Stomach (tissue), 9 donors: ENCODE data around the gene FOXN3. TPM values are rescaled to one million over a fixed set of nuclear protein-coding genes. Genes with fewer than 3 reads are reported as not detected.

Experiments
- DNase-seq, 2 donors: peaks; one replicate each; pipeline versions ENCODE4 v3.0.0 to v3.0.0-alpha.2; 2013 to 2019
- H3K27ac ChIP-seq, 5 donors: fragments of 200-600 bp in 4 of 5; sonication (generic) in 4 of 5; one replicate each; pipeline ENCODE4 v1.5.1; 2013 to 2019; ENCODE audit warnings: mild to moderate bottlenecking in 1 of 5, moderate library complexity in 1 of 5
- H3K27me3 ChIP-seq, 3 donors: fragments of 200-600 bp; sonication (generic); one replicate each; pipeline ENCODE4 v1.5.1; 2017 to 2019; ENCODE audit warnings: mixed run types in 1 of 3
- H3K36me3 ChIP-seq, 4 donors: fragments of 200-600 bp; sonication (generic); 1 replicate in 3 of 4; 2 replicates in 1 of 4; pipeline ENCODE4 v1.5.1; 2016 to 2019
- H3K4me1 ChIP-seq, 4 donors: fragments of 200-600 bp; sonication (generic); one replicate each; pipeline ENCODE4 v1.5.1; 2016 to 2019
- H3K4me3 ChIP-seq, 4 donors: fragments of 200-600 bp; sonication (generic) in 3 of 4; one replicate each; pipeline ENCODE4 v1.5.1; 2016 to 2019; ENCODE audit warnings: mild to moderate bottlenecking in 1 of 4
- H3K9me3 ChIP-seq, 4 donors: fragments of 200-600 bp; sonication (generic); one replicate each; pipeline ENCODE4 v1.5.1; 2016 to 2019
- CTCF ChIP-seq, 7 experiments: fragments of 450-650 bp in 4 of 7; fragments of 200-600 bp in 3 of 7; sonication (generic) in 3 of 7; IDR thresholded peaks; one replicate each; pipeline ENCODE4 v1.5.1; 2016 to 2019; ENCODE audit warnings: antibody characterized with exemption in 7 of 7, control low read depth in 2 of 7, mild to moderate bottlenecking in 1 of 7
- EP300 ChIP-seq: sonication (generic); formaldehyde crosslinking; IDR thresholded peaks from one replicate; pipeline ENCODE4 v1.6.1; 2017; ENCODE audit warnings: antibody characterized with exemption
- POLR2A ChIP-seq, 4 donors: fragments of 450-650 bp; IDR thresholded peaks; one replicate each; pipeline ENCODE4 v1.6.1; 2016; ENCODE audit warnings: antibody characterized with exemption in 4 of 4, control low read depth in 2 of 4, mild to moderate bottlenecking in 1 of 4, moderate library complexity in 1 of 4
- POLR2AphosphoS5 ChIP-seq, 3 donors: sonication (generic); formaldehyde crosslinking; IDR thresholded peaks; one replicate each; pipeline ENCODE4 v1.6.1; 2016; ENCODE audit warnings: antibody characterized with exemption in 3 of 3
- WGBS, 5 donors: extraction: QIAGEN DNeasy Blood & Tissue Kit in 3 of 5; methylation state at CpG; one replicate each; pipeline versions ENCODE4 v1.1.5 to v1.1.7; 2013 to 2018; 5-methylcytosine and 5-hydroxymethylcytosine counted together
- intact Hi-C: fragments of 100-400 bp; cut with DNase I; formaldehyde crosslinking; loops from one replicate; pipeline ENCODE4 v1.15.1; 2023; ENCODE audit warnings: low total_unique reads
- polyA plus RNA-seq, 3 donors: library from polyadenylated mRNA; stranded (reverse); fragments of 200-250 nt; gene quantifications; one replicate each; pipeline ENCODE4 v1.2.3, GENCODE V29; 2013
- total RNA-seq, 5 donors: library from RNA; depleted of rRNA; stranded (reverse); fragments of >200 nt; gene quantifications; one replicate each; pipeline versions ENCODE4 v1.1.0 to v1.2.3, GENCODE V29; 2014 to 2016
- donor health status: healthy with polysubstance abuse.
- donor health status: Bipolar disorder and iron deficiency.
- donor health status: healthy.

Gene FOXN3
- total and polyA plus RNA-seq, 8 donors = 12.5 to 126 (median 56.6) TPM

GRCh38 chr14:89317051-89317691 is 99.9 kb downstream of the FOXN3 start:
- H3K27me3 ChIP-seq = no peaks in the 10 kb centered on the region
- H3K9me3 ChIP-seq = no peaks in the 10 kb centered on the region
- peaks cover 0 to 10% (median 3%) of the 10 kb centered on the region in 4 donors for H3K36me3 ChIP-seq
- DNase-seq = no peak
- no peak for TF ChIP-seq EP300
- no peak for TF ChIP-seq POLR2A (IDR thresholded peaks at IDR 0.05)
- no peak for TF ChIP-seq POLR2AphosphoS5 (IDR thresholded peaks at IDR 0.05)
- no peak for TF ChIP-seq CTCF (IDR thresholded peaks at IDR 0.05)
- intact Hi-C loops = no loop called here
- no peak overlapping the region for H3K4me3 ChIP-seq
- H3K27ac ChIP-seq = no peak overlapping the region
- peaks cover 0 to 10% (median 5%) of the 10 kb centered on the region in 4 donors for H3K4me1 ChIP-seq
- WGBS, 5 donors = 80 to 91% (median 87%) methylated on average over 4 of the region's 4 CpGs

- TF ChIP-seq POLR2A (IDR thresholded peaks at IDR 0.05) (no peak), CTCF (IDR thresholded peaks at IDR 0.05) (no peak), POLR2AphosphoS5 (IDR thresholded peaks at IDR 0.05) (no peak)
- 84 to 91% (median 87%) methylated on average over 10 of the region's 10 CpGs for WGBS, 5 donors
Observed at GRCh38 chr14:89315493-89316470, 101.3 kb downstream of the FOXN3 start.

GRCh38 chr14:89314274-89314673 is 102.8 kb downstream of the FOXN3 start:
- peaks cover 0 to 10% (median 5%) of the 10 kb centered on the region in 4 donors for H3K4me1 ChIP-seq
- no peak for DNase-seq
- 95 to 100% (median 98%) methylated on average over 2 of the region's 2 CpGs for WGBS, 5 donors
- TF ChIP-seq POLR2A (IDR thresholded peaks at IDR 0.05) (no peak), POLR2AphosphoS5 (IDR thresholded peaks at IDR 0.05) (no peak), EP300 (no peak), CTCF (IDR thresholded peaks at IDR 0.05) (no peak)
- no peak overlapping the region for H3K4me3 ChIP-seq
- H3K9me3 ChIP-seq = no peaks in the 10 kb centered on the region
- intact Hi-C loops = no loop called here
- H3K27ac ChIP-seq = no peak overlapping the region
- no peaks in the 10 kb centered on the region for H3K27me3 ChIP-seq
- peaks cover 0 to 10% (median 6%) of the 10 kb centered on the region in 4 donors for H3K36me3 ChIP-seq

More at GRCh38 chr14:89315493-89316470, 101.3 kb downstream of the FOXN3 start:
- Histone ChIP-seq H3K27ac (no peak overlapping the region), H3K9me3 (no peaks in the 10 kb centered on the region), H3K36me3 (peaks cover 0 to 10% (median 3%) of the 10 kb centered on the region in 4 donors), H3K4me3 (no peak overlapping the region), H3K4me1 (peaks cover 0 to 10% (median 2%) of the 10 kb centered on the region in 4 donors), H3K27me3 (no peaks in the 10 kb centered on the region)
- intact Hi-C loops = no loop called here
- peak in 1 of 2 donors; percentile 76 for DNase-seq

- TF ChIP-seq POLR2AphosphoS5 (IDR thresholded peaks at IDR 0.05) (no peak), EP300 (no peak), CTCF (IDR thresholded peaks at IDR 0.05) (no peak), POLR2A (IDR thresholded peaks at IDR 0.05) (no peak)
- no peaks in the 10 kb centered on the region for H3K27me3 ChIP-seq
- H3K36me3 ChIP-seq = peaks cover 0 to 11% (median 6%) of the 10 kb centered on the region in 4 donors
- no peak overlapping the region for H3K4me3 ChIP-seq
- intact Hi-C loops = no loop called here
- no peak overlapping the region for H3K27ac ChIP-seq
- H3K4me1 ChIP-seq = peaks cover 0 to 20% (median 8%) of the 10 kb centered on the region in 4 donors
- DNase-seq = no peak
- H3K9me3 ChIP-seq = no peaks in the 10 kb centered on the region
- 92 to 98% (median 97%) methylated on average over 5 of the region's 5 CpGs for WGBS, 5 donors
Observed at GRCh38 chr14:89312932-89313331, 104.1 kb downstream of the FOXN3 start.
